ENCODE measurements around the gene SYCE1. TPM values are rescaled to one million over a fixed set of nuclear protein-coding genes. Genes with fewer than 3 reads are reported as not detected.

The SYCE1 gene
- total and polyA plus RNA-seq, 2 of the 4 experiments (the other 2 are of a cell fraction) = not detected

GRCh38 chr10:133567609-133568286 lies 2.4 kb upstream of the SYCE1 start:
- H3K4me2 ChIP-seq (ENCODE audit: low read depth, low read length) = no peak overlapping the region
- in situ Hi-C loops (cut with MboI; ENCODE audit: low sequenced_read_pairs) (no loop called here), dilution Hi-C loops (cut with HindIII; ENCODE audit: low sequenced_read_pairs, unreplicated experiment) (no loop called here), intact Hi-C loops (cut with micrococcal nuclease) (no loop called here)
- no peak overlapping the region for H2BK120ac ChIP-seq (ENCODE audit: low read depth, low read length)
- H3K27me3 ChIP-seq (ENCODE audit: control insufficient read depth, insufficient read depth, low read length) = no peaks in the 10 kb centered on the region
- no peak for DNase-seq
- no peaks in the 10 kb centered on the region for H4K20me1 ChIP-seq (ENCODE audit: insufficient read depth, low read length)
- H3K9ac ChIP-seq (ENCODE audit: low read depth, low read length) = no peak overlapping the region
- ChIA-PET POLR2A (ENCODE audit: unreplicated experiment) (no interaction called here), CTCF (no interaction called here)
- no peak overlapping the region for H3K4me3 ChIP-seq (ENCODE audit: insufficient read depth, low read depth, low read length)
- H3K4me1 ChIP-seq (ENCODE audit: control insufficient read depth, insufficient read depth, low read length) = no peaks in the 10 kb centered on the region
- no peak overlapping the region for H2BK20ac ChIP-seq (ENCODE audit: low read depth, low read length)
- no peak overlapping the region for H2AK5ac ChIP-seq (ENCODE audit: low read depth, low read length)
- H3K9me3 ChIP-seq (ENCODE audit: control insufficient read depth, insufficient read depth, low read length) = peaks cover 21% of the 10 kb centered on the region; the same call in 1 of the 2 replicates
- no peak overlapping the region for H3K27ac ChIP-seq (ENCODE audit: insufficient read depth, low read length)
- no peak overlapping the region for H2AFZ ChIP-seq (replicated peaks; ENCODE audit: low read length, poor library complexity)
- H3K14ac ChIP-seq (replicated peaks; ENCODE audit: low read depth, low read length) = no peak overlapping the region
- TF ChIP-seq FOS (IDR thresholded peaks at IDR 0.05; ENCODE audit: low read depth, low read length) = no peak
- TF ChIP-seq CEBPB (IDR thresholded peaks at IDR 0.05; ENCODE audit: low read depth, low read length) = no peak
- no peak overlapping the region for H2BK15ac ChIP-seq (ENCODE audit: low read depth, low read length)
- no peak overlapping the region for H4K5ac ChIP-seq (ENCODE audit: low read depth, low read length)
- H3K18ac ChIP-seq (ENCODE audit: low read depth, low read length) = no peak overlapping the region
- no peak overlapping the region for H3K56ac ChIP-seq (ENCODE audit: extremely low read depth, insufficient read depth, low read length)
- BruUV-seq (replicated peaks) = no TSS peak
- 84% methylated on average over 19 of the region's 29 CpGs; no CpG with 5 or more reads in 1 of the 2 experiments for WGBS, 2 experiments (ENCODE audit: extremely low coverage in 2 of 2, insufficient read length in 1 of 2)
- H3K79me1 ChIP-seq (ENCODE audit: low read depth in 1 of 2, low read length in 2 of 2) = no peaks in the 10 kb centered on the region
- H3K9me1 ChIP-seq (ENCODE audit: insufficient read depth, low read length) = no peaks in the 10 kb centered on the region
- no peak overlapping the region for H3K23ac ChIP-seq (ENCODE audit: low read depth, low read length)
- H4K91ac ChIP-seq (ENCODE audit: insufficient read depth, low read depth, low read length) = no peak overlapping the region
- ATAC-seq (ENCODE audit: low read depth) = no peak
- H4K8ac ChIP-seq (ENCODE audit: low read depth in 2 of 2, low read length in 2 of 2) = no peak overlapping the region
- no peak overlapping the region for H2AK9ac ChIP-seq (replicated peaks; ENCODE audit: low read depth, low read length, poor library complexity)
- no peak overlapping the region for H3K4ac ChIP-seq (ENCODE audit: low read depth, low read length)
- H3K36me3 ChIP-seq (ENCODE audit: control insufficient read depth, insufficient read depth, low read length) = no peaks in the 10 kb centered on the region
- H2BK5ac ChIP-seq (ENCODE audit: low read depth, low read length, poor library complexity, severe bottlenecking) = no peak overlapping the region
